Loucy (cell line): ENCODE data around the gene MARCO.

Source experiments
- H2AFZ ChIP-seq: fragments of 200-600 bp; sonication (generic); 2 replicates; pipeline ENCODE4 v1.6.0; 2016; ENCODE audit warnings: antibody characterized with exemption, mild to moderate bottlenecking, low read length, moderate library complexity
- H3F3A ChIP-seq: fragments of 200-600 bp; 2 replicates; pipeline ENCODE4 v1.6.0; 2016; ENCODE audit warnings: antibody characterized with exemption, low read depth, mild to moderate bottlenecking
- H3K27me3 ChIP-seq: fragments of 200-600 bp; sonication (generic); 2 replicates; pipeline ENCODE4 v1.6.1; 2014; ENCODE audit warnings: low read length, mild to moderate bottlenecking; ENCODE audit not compliant: insufficient read depth, poor library complexity, severe bottlenecking
- H3K36me3 ChIP-seq: fragments of 200-600 bp; sonication (generic); 2 replicates; pipeline ENCODE4 v1.6.1; 2016; ENCODE audit warnings: low read length; ENCODE audit not compliant: insufficient read depth
- H3K4me1 ChIP-seq: fragments of 200-600 bp; sonication (generic); 2 replicates; pipeline ENCODE4 v1.5.1; 2014; ENCODE audit warnings: low read length, mild to moderate bottlenecking; ENCODE audit not compliant: insufficient read depth, poor library complexity, severe bottlenecking
- H3K4me2 ChIP-seq: fragments of 200-600 bp; sonication (generic); 2 replicates; pipeline ENCODE4 v1.6.0; 2014; ENCODE audit warnings: antibody characterized with exemption, low read length, low read depth, mild to moderate bottlenecking; ENCODE audit not compliant: poor library complexity, severe bottlenecking
- H3K4me3 ChIP-seq: fragments of 200-600 bp; sonication (generic); 2 replicates; pipeline ENCODE4 v1.5.1; 2014; ENCODE audit warnings: low read length, mild to moderate bottlenecking, mixed read lengths; ENCODE audit not compliant: poor library complexity, severe bottlenecking
- H3K79me2 ChIP-seq: fragments of 200-600 bp; sonication (generic); 2 replicates; pipeline ENCODE4 v1.6.1; 2014; ENCODE audit warnings: low read length; ENCODE audit not compliant: insufficient read depth
- H3K9ac ChIP-seq: fragments of 200-600 bp; sonication (generic); 2 replicates; pipeline ENCODE4 v1.6.0; 2014; ENCODE audit warnings: mild to moderate bottlenecking, low read depth, low read length, moderate library complexity; ENCODE audit not compliant: poor library complexity, severe bottlenecking
- H3K9me2 ChIP-seq: fragments of 200-600 bp; sonication (generic); replicated peaks from 2 replicates; pipeline ENCODE4 v1.6.1; 2016; ENCODE audit warnings: low read depth, low read length, mixed read lengths
- H3K9me3 ChIP-seq: fragments of 200-600 bp; sonication (generic); 2 replicates; pipeline ENCODE4 v1.6.1; 2014; ENCODE audit warnings: mild to moderate bottlenecking, antibody characterized with exemption, low read length, low read depth; ENCODE audit not compliant: insufficient read depth
- H4K20me1 ChIP-seq: fragments of 200-600 bp; sonication (generic); 2 replicates; pipeline ENCODE4 v1.6.0; 2014; ENCODE audit warnings: antibody characterized with exemption, low read length, mild to moderate bottlenecking; ENCODE audit not compliant: insufficient read depth, poor library complexity, severe bottlenecking
- CTCF ChIP-seq: fragments of 200-600 bp; sonication (generic); conservative IDR thresholded peaks from 2 replicates; pipeline ENCODE4 v1.5.1; 2014; ENCODE audit warnings: mild to moderate bottlenecking, antibody characterized with exemption, low read length
- EZH2phosphoT487 ChIP-seq: fragments of 200-600 bp; IDR thresholded peaks from 2 replicates; pipeline ENCODE4 v1.6.1; 2018; ENCODE audit warnings: antibody characterized with exemption, mild to moderate bottlenecking, moderate library complexity, borderline replicate concordance

MARCO gene

DNA sequence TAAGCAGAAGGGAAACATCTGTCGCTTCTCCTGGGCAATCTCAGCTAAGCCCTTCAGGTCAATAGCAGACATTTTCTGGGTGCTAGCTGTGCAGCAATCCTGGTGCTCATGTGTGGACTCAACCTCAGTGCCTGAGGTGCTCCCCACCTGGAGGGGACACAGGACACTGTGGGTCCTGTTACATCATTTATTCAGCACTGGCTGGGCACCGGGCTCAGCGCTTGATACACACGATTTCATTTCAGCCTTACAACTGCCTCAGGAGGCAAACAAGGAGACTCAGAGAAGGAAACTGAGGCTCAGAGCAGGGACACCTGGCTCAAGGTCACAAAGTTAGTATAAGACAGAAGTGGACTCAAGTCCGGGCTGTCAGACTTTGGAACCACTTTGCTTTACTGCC lies 46.7 kb downstream of the MARCO start:
- no peaks in the 10 kb centered on the region for H3F3A ChIP-seq
- no peak for TF ChIP-seq EZH2phosphoT487
- TF ChIP-seq CTCF: no peak
- no peaks in the 10 kb centered on the region for H3K27me3 ChIP-seq
- H3K9ac ChIP-seq: no peak overlapping the region
- H3K36me3 ChIP-seq: no peaks in the 10 kb centered on the region
- H2AFZ ChIP-seq: no peak overlapping the region
- H3K4me1 ChIP-seq: no peaks in the 10 kb centered on the region
- no peaks in the 10 kb centered on the region for H3K9me2 ChIP-seq
- no peak overlapping the region for H3K4me3 ChIP-seq
- H3K9me3 ChIP-seq: no peaks in the 10 kb centered on the region
- no peaks in the 10 kb centered on the region for H4K20me1 ChIP-seq
- no peaks in the 10 kb centered on the region for H3K79me2 ChIP-seq
- H3K4me2 ChIP-seq: no peak overlapping the region

- Histone ChIP-seq H3K27me3 (no peaks in the 10 kb centered on the region), H3K79me2 (no peaks in the 10 kb centered on the region), H2AFZ (no peak overlapping the region), H3K36me3 (no peaks in the 10 kb centered on the region), H3K9me3 (no peaks in the 10 kb centered on the region), H3K4me3 (no peak overlapping the region), H4K20me1 (no peaks in the 10 kb centered on the region), H3K4me2 (no peak overlapping the region), H3K9ac (no peak overlapping the region), H3F3A (no peaks in the 10 kb centered on the region), H3K4me1 (no peaks in the 10 kb centered on the region), H3K9me2 (no peaks in the 10 kb centered on the region)
- no peak for TF ChIP-seq EZH2phosphoT487
- no peak for TF ChIP-seq CTCF
Measured at GRCh38 chr2:118989481-118989880, 47.5 kb downstream of the MARCO start.

DNA sequence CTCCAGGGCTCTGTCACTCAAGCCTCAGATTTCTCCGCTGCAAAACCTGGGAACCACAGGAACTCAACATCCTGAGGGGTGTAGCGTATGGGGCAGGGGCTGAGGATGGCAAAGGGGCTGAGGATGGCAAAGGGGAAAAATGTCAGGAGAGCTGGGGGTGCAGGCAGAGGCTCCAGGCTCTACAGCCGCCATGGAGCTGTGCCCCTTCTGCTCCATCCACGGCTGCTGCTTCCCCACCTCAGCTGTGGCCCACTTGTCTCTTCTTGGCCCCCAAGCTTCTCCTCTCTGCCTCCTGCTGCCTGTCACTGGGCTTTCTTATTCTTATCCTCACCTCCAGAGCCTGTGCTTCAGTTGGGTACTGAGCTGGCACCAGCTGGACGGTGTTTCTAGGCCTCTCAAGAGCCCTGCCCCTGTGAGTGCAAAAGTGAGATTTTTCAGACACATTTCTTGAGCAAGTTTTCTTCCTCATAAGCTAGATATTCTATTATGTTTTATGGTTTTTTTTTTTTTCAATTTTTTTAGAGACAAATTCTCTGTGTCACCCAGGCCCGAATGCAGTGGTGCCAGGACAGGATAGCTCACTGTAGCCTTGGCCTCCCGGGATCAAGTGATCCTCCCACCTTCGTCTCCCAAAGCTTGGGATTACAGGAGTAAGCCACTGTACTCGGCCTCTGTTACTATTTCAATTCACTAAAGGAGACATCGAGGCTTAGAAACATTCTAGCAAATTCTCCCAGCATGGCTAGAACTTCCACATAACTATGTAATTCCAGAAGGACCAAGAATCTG lies 49.0 kb downstream of the MARCO start:
- Histone ChIP-seq H3F3A (no peaks in the 10 kb centered on the region), H3K36me3 (no peaks in the 10 kb centered on the region), H3K9me3 (no peaks in the 10 kb centered on the region), H3K4me2 (no peak overlapping the region), H2AFZ (no peak overlapping the region), H3K9ac (no peak overlapping the region), H4K20me1 (no peaks in the 10 kb centered on the region), H3K79me2 (no peaks in the 10 kb centered on the region), H3K4me3 (no peak overlapping the region), H3K9me2 (no peaks in the 10 kb centered on the region), H3K4me1 (no peaks in the 10 kb centered on the region), H3K27me3 (no peaks in the 10 kb centered on the region)
- TF ChIP-seq EZH2phosphoT487: no peak
- TF ChIP-seq CTCF: no peak
